Endothelial cell of umbilical vein (primary cell): ENCODE results near the gene LRRK2. TPM values are rescaled to one million over a fixed set of nuclear protein-coding genes. Genes with fewer than 3 reads are reported as not detected.

Source experiments
- BruUV-seq: library from RNA; stranded (reverse); fragments of 400-500 nt; replicated peaks from 2 replicates; lab custom pipeline; 2021; lab: Mats Ljungman, UMichigan
- CTCF ChIA-PET: fragments of 300-600, 350-600 bp; sonication (Branson Sonifier 250); formaldehyde crosslinking; loops from one replicate; lab custom pipeline; 2021; ENCODE audit warnings: antibody characterized with exemption, inconsistent platforms; lab: Charles Lee
- POLR2A ChIA-PET: fragments of 300-600, 350-600 bp; sonication (Branson Sonifier 250); formaldehyde crosslinking; loops from one replicate; lab custom pipeline; 2021; ENCODE audit warnings: antibody characterized with exemption, inconsistent platforms; lab: Charles Lee
- DNase-seq: peaks from one replicate; pipeline ENCODE4 v3.0.0-alpha.2; 2011; ENCODE audit warnings: low read depth, low spot score
- FAIRE-seq: peaks from 2 replicates; lab custom pipeline; 2011; peaks lifted over from hg19 to GRCh38; lab: Jason Lieb, UNC
- H2AFZ ChIP-seq: 2 replicates; pipeline ENCODE4 v1.6.0; 2012; ENCODE audit warnings: low read depth, low read length, control low read depth, inconsistent platforms
- H3K27ac ChIP-seq: 2 replicates; pipeline ENCODE4 v1.5.1; 2011; ENCODE audit warnings: low read depth, mild to moderate bottlenecking, control low read depth, low read length, moderate library complexity; ENCODE audit not compliant: insufficient read depth
- H3K27me3 ChIP-seq, 2 experiments: 2 replicates each; pipeline versions ENCODE4 v1.6.0 to v1.6.1; 2011; ENCODE audit warnings: low read length in 2 of 2, mixed read lengths in 1 of 2; ENCODE audit not compliant: control insufficient read depth in 2 of 2, insufficient read depth in 2 of 2
- H3K36me3 ChIP-seq, 2 experiments: 2 replicates in 1 of 2; 3 replicates in 1 of 2; pipeline ENCODE4 v1.5.1; 2011; ENCODE audit warnings: low read length in 2 of 2, mild to moderate bottlenecking in 1 of 2, moderate library complexity in 1 of 2; ENCODE audit not compliant: control insufficient read depth in 2 of 2, insufficient read depth in 2 of 2; ENCODE audit errors: extremely low read depth in 1 of 2
- H3K4me1 ChIP-seq: 3 replicates; pipeline ENCODE4 v1.5.1; 2011; ENCODE audit warnings: mild to moderate bottlenecking, low read length; ENCODE audit not compliant: control insufficient read depth, insufficient read depth; ENCODE audit errors: extremely low read depth
- H3K4me2 ChIP-seq: 2 replicates; pipeline ENCODE4 v1.6.1; 2011; ENCODE audit warnings: low read length, control low read depth, mixed read lengths; ENCODE audit not compliant: insufficient read depth
- H3K4me3 ChIP-seq, 3 experiments: fragments of 200-600 bp in 1 of 3; sonication (generic), shearing (Covaris generic) in 1 of 3; replicated peaks in 1 of 3; 2 replicates each; pipeline ENCODE4 v1.5.1; 2011 to 2016; ENCODE audit warnings: control low read depth in 3 of 3, low read length in 3 of 3, mild to moderate bottlenecking in 2 of 3, inconsistent platforms in 1 of 3, low read depth in 1 of 3, moderate library complexity in 1 of 3; ENCODE audit not compliant: insufficient read depth in 1 of 3
- H3K79me2 ChIP-seq: 2 replicates; pipeline ENCODE4 v1.6.0; 2012; ENCODE audit warnings: low read length, inconsistent platforms; ENCODE audit not compliant: control insufficient read depth, insufficient read depth
- H3K9ac ChIP-seq: replicated peaks from 2 replicates; pipeline ENCODE3; 2011; ENCODE audit warnings: low read length, control low read depth; ENCODE audit not compliant: insufficient read depth; ENCODE audit errors: extremely low read depth
- H3K9me1 ChIP-seq: replicated peaks from 3 replicates; pipeline ENCODE4 v1.6.0; 2011; ENCODE audit warnings: mild to moderate bottlenecking, low read length; ENCODE audit not compliant: control insufficient read depth, insufficient read depth; ENCODE audit errors: extremely low read depth
- H3K9me3 ChIP-seq: replicated peaks from 2 replicates; pipeline ENCODE4 v1.5.1; 2012; ENCODE audit warnings: low read length, inconsistent platforms; ENCODE audit not compliant: control insufficient read depth, insufficient read depth
- H4K20me1 ChIP-seq: replicated peaks from 2 replicates; pipeline ENCODE3; 2011; ENCODE audit warnings: mild to moderate bottlenecking, low read length; ENCODE audit not compliant: control insufficient read depth, insufficient read depth; ENCODE audit errors: extremely low read depth
- CTCF ChIP-seq, 2 donors: IDR thresholded peaks; 1 replicate in 1 of 2; 2 replicates in 1 of 2; pipeline ENCODE4 v1.5.1; 2011; ENCODE audit warnings: low read length in 2 of 2, mild to moderate bottlenecking in 2 of 2, moderate library complexity in 2 of 2, control low read depth in 1 of 2, inconsistent platforms in 1 of 2, low read depth in 1 of 2; ENCODE audit not compliant: insufficient read depth in 1 of 2; ENCODE audit errors: extremely low read depth in 1 of 2
- EZH2 ChIP-seq: IDR thresholded peaks from 2 replicates; pipeline ENCODE4 v1.6.1; 2012; ENCODE audit warnings: borderline replicate concordance, low read depth, mild to moderate bottlenecking, moderate library complexity, low read length, inconsistent platforms; ENCODE audit not compliant: severe bottlenecking
- FOS ChIP-seq: IDR thresholded peaks from 2 replicates; pipeline ENCODE4 v1.6.1; 2011; ENCODE audit warnings: mild to moderate bottlenecking, low read length, moderate library complexity, borderline replicate concordance; ENCODE audit not compliant: insufficient read depth
- GATA2 ChIP-seq: IDR thresholded peaks from 2 replicates; pipeline ENCODE4 v1.7.0; 2011; ENCODE audit warnings: low read depth, mild to moderate bottlenecking, moderate library complexity, mixed read lengths, low read length; ENCODE audit not compliant: insufficient read length, insufficient read depth
- JUN ChIP-seq: IDR thresholded peaks from 2 replicates; pipeline ENCODE4 v1.6.1; 2011; ENCODE audit warnings: borderline replicate concordance, low read depth; ENCODE audit not compliant: insufficient read length, insufficient read depth
- MAX ChIP-seq: IDR thresholded peaks from 2 replicates; pipeline ENCODE4 v1.6.1; 2011; ENCODE audit not compliant: insufficient read depth, insufficient read length
- MYC ChIP-seq: IDR thresholded peaks from one replicate; pipeline ENCODE4 v1.6.1; 2011; ENCODE audit warnings: mild to moderate bottlenecking, low read depth, low read length
- POLR2A ChIP-seq: IDR thresholded peaks from 2 replicates; pipeline ENCODE4 v1.6.1; 2012; ENCODE audit warnings: low read depth, mild to moderate bottlenecking, control low read depth, low read length
- POLR2AphosphoS5 ChIP-seq: IDR thresholded peaks from 2 replicates; pipeline ENCODE4 v1.6.1; 2012; ENCODE audit warnings: low read depth, mild to moderate bottlenecking, control low read depth, low read length, moderate library complexity; ENCODE audit not compliant: insufficient read depth
- dilution Hi-C: fragments of 300-500 bp; cut with MboI; formaldehyde crosslinking; loops from one replicate; pipeline ENCODE4 v1.15.0; 2019; ENCODE audit warnings: low sequenced_read_pairs; ENCODE audit not compliant: extremely low pct_ligation_motif_present
- intact Hi-C: fragments of 100-400 bp; cut with micrococcal nuclease; formaldehyde crosslinking; loops from one replicate; pipeline ENCODE4 v1.10.0; 2022
- polyA plus RNA-seq, 4 experiments: library from polyadenylated mRNA; depleted of rRNA in 3 of 4; stranded (reverse) in 3 of 4; unstranded in 1 of 4; fragments of >200 nt; gene quantifications; 2 replicates each; pipeline versions ENCODE4 v1.2.1 to v1.2.3, GENCODE V29; 2011 to 2012; ENCODE audit warnings: missing spikeins in 1 of 4
- total RNA-seq: library from RNA; stranded (reverse); gene quantifications from 2 replicates; pipeline ENCODE4 v1.2.3, GENCODE V29; 2021

The LRRK2 gene
- total and polyA plus RNA-seq, 2 donors (not counting 3 experiments of a cell fraction or from before 2014, with no cell fraction given), result 0.26 to 2.2 TPM

- no peak overlapping the region for H3K4me3 ChIP-seq
- POLR2A ChIA-PET, result no interaction called here
- no peaks in the 10 kb centered on the region for H3K4me1 ChIP-seq
- TF ChIP-seq EZH2 (no peak), FOS (no peak), MAX (no peak), POLR2AphosphoS5 (no peak), POLR2A (no peak), CTCF (IDR thresholded peaks at IDR 0.05; ENCODE audit: extremely low read depth in 1 of 2, insufficient read depth in 1 of 2, low read depth in 1 of 2, low read length in 2 of 2) (no peak), MYC (no peak), GATA2 (no peak), JUN (no peak)
- dilution Hi-C loops (no loop called here), intact Hi-C loops (no loop called here)
- H4K20me1 ChIP-seq, result no peaks in the 10 kb centered on the region
- CTCF ChIA-PET, result interaction anchor here (0.7 to 4.6 kb wide), 4 partner anchors 8 to 301 kb away, joined by 3 to 85 read pairs (median 10); no protein-coding TSS in a partner anchor
- H3K9ac ChIP-seq, result no peak overlapping the region
- H3K27me3 ChIP-seq, result no peaks in the 10 kb centered on the region
- no peak for DNase-seq
- no peak overlapping the region for H3K4me2 ChIP-seq
- no TSS peak for BruUV-seq
- no peak for FAIRE-seq
- H3K9me3 ChIP-seq, result no peaks in the 10 kb centered on the region
- H3K79me2 ChIP-seq, result no peaks in the 10 kb centered on the region
- no peak overlapping the region for H3K27ac ChIP-seq
- no peaks in the 10 kb centered on the region for H3K36me3 ChIP-seq
- H2AFZ ChIP-seq, result no peak overlapping the region
- no peaks in the 10 kb centered on the region for H3K9me1 ChIP-seq
Measured at GRCh38 chr12:40312196-40312595, 87.4 kb downstream of the LRRK2 start.
